ENCODE measurements around the gene MMP24OS. TPM values are rescaled to one million over a fixed set of nuclear protein-coding genes. Genes with fewer than 3 reads are reported as not detected.

Gene MMP24OS
- total RNA-seq, 1 donor from 2014 or later, result 5.0 TPM

- H3K4me3 ChIP-seq (ENCODE audit: low read depth, low read length), result no peak overlapping the region
- TF ChIP-seq CTCF (IDR thresholded peaks at IDR 0.05; ENCODE audit: insufficient read depth, low read length, severe bottlenecking), result no peak
- peaks cover 3% of the 10 kb centered on the region for H3K27me3 ChIP-seq (ENCODE audit: control insufficient read depth, insufficient read depth, low read length)
- DNase-seq (ENCODE audit: low read depth) (no peak), FAIRE-seq (no peak)
- H3K36me3 ChIP-seq (ENCODE audit: control insufficient read depth, insufficient read depth, low read length), result no peaks in the 10 kb centered on the region
These were observed 37.1 kb downstream of the MMP24OS start for GRCh38 chr20:35240811-35241293.

- Histone ChIP-seq H3K27me3 (ENCODE audit: control insufficient read depth, insufficient read depth, low read length) (peaks cover 3% of the 10 kb centered on the region), H3K4me3 (ENCODE audit: low read depth, low read length) (no peak overlapping the region), H3K36me3 (ENCODE audit: control insufficient read depth, insufficient read depth, low read length) (no peaks in the 10 kb centered on the region)
- no peak for TF ChIP-seq CTCF (IDR thresholded peaks at IDR 0.05; ENCODE audit: insufficient read depth, low read length, severe bottlenecking)
- DNase-seq (ENCODE audit: low read depth) (no peak), FAIRE-seq (no peak)
These were observed 37.7 kb downstream of the MMP24OS start for GRCh38 chr20:35240083-35240810.

- DNase-seq (ENCODE audit: low read depth), result no peak
- TF ChIP-seq CTCF (IDR thresholded peaks at IDR 0.05; ENCODE audit: insufficient read depth, low read length, severe bottlenecking), result no peak
- no peak for FAIRE-seq
- Histone ChIP-seq H3K27me3 (ENCODE audit: control insufficient read depth, insufficient read depth, low read length) (peaks cover 3% of the 10 kb centered on the region), H3K4me3 (ENCODE audit: low read depth, low read length) (no peak overlapping the region), H3K36me3 (ENCODE audit: control insufficient read depth, insufficient read depth, low read length) (no peaks in the 10 kb centered on the region)
These were observed 39.2 kb downstream of the MMP24OS start for GRCh38 chr20:35238735-35239134.

GRCh38 chr20:35238170-35238569 lies 39.8 kb downstream of the MMP24OS start:
- DNase-seq (ENCODE audit: low read depth), result no peak
- Histone ChIP-seq H3K36me3 (ENCODE audit: control insufficient read depth, insufficient read depth, low read length) (no peaks in the 10 kb centered on the region), H3K4me3 (ENCODE audit: low read depth, low read length) (no peak overlapping the region), H3K27me3 (ENCODE audit: control insufficient read depth, insufficient read depth, low read length) (peaks cover 3% of the 10 kb centered on the region)
- FAIRE-seq, result no peak
- TF ChIP-seq CTCF (IDR thresholded peaks at IDR 0.05; ENCODE audit: insufficient read depth, low read length, severe bottlenecking), result no peak

GRCh38 chr20:35237486-35237885 lies 40.4 kb downstream of the MMP24OS start:
- DNase-seq (ENCODE audit: low read depth) (no peak), FAIRE-seq (no peak)
- Histone ChIP-seq H3K27me3 (ENCODE audit: control insufficient read depth, insufficient read depth, low read length) (peaks cover 5% of the 10 kb centered on the region), H3K36me3 (ENCODE audit: control insufficient read depth, insufficient read depth, low read length) (no peaks in the 10 kb centered on the region), H3K4me3 (ENCODE audit: low read depth, low read length) (no peak overlapping the region)
- TF ChIP-seq CTCF (IDR thresholded peaks at IDR 0.05; ENCODE audit: insufficient read depth, low read length, severe bottlenecking), result no peak

GRCh38 chr20:35235881-35236280 lies 42.0 kb downstream of the MMP24OS start:
- Histone ChIP-seq H3K36me3 (ENCODE audit: control insufficient read depth, insufficient read depth, low read length) (no peaks in the 10 kb centered on the region), H3K4me3 (ENCODE audit: low read depth, low read length) (no peak overlapping the region), H3K27me3 (ENCODE audit: control insufficient read depth, insufficient read depth, low read length) (peaks cover 5% of the 10 kb centered on the region)
- no peak for TF ChIP-seq CTCF (IDR thresholded peaks at IDR 0.05; ENCODE audit: insufficient read depth, low read length, severe bottlenecking)
- FAIRE-seq, result no peak
- no peak for DNase-seq (ENCODE audit: low read depth)
